DOHH2 (cell line): ENCODE data around the gene FTCDNL1.

Experiments
- H3F3A ChIP-seq: fragments of 200-600 bp; sonication (generic), shearing (Covaris generic); 2 replicates; pipeline ENCODE4 v1.6.0; 2016; ENCODE audit warnings: antibody characterized with exemption, mild to moderate bottlenecking; ENCODE audit not compliant: control insufficient read depth, insufficient read depth
- H3K27ac ChIP-seq: fragments of 200-600 bp; sonication (generic); 2 replicates; pipeline ENCODE4 v1.5.1; 2014; ENCODE audit warnings: low read depth, mild to moderate bottlenecking, low read length, moderate library complexity
- H3K27me3 ChIP-seq: fragments of 200-600 bp; sonication (generic); 2 replicates; pipeline ENCODE4 v1.6.1; 2014; ENCODE audit warnings: mild to moderate bottlenecking, low read length, mixed read lengths; ENCODE audit not compliant: control insufficient read depth
- H3K36me3 ChIP-seq: fragments of 200-600 bp; sonication (generic); 2 replicates; pipeline ENCODE4 v1.6.1; 2014; ENCODE audit warnings: mild to moderate bottlenecking, low read length, moderate library complexity, mixed read lengths; ENCODE audit not compliant: control insufficient read depth
- H3K4me1 ChIP-seq: fragments of 200-600 bp; sonication (generic); 2 replicates; pipeline ENCODE4 v1.6.1; 2014; ENCODE audit warnings: mild to moderate bottlenecking, low read length, mixed read lengths; ENCODE audit not compliant: control insufficient read depth
- H3K4me2 ChIP-seq: fragments of 200-600 bp; sonication (generic); 2 replicates; pipeline ENCODE4 v1.6.0; 2014; ENCODE audit warnings: mild to moderate bottlenecking, low read length, moderate library complexity
- H3K4me3 ChIP-seq: fragments of 200-600 bp; sonication (generic); 2 replicates; pipeline ENCODE4 v1.5.1; 2014; ENCODE audit warnings: mild to moderate bottlenecking, low read length, mixed read lengths
- H3K79me2 ChIP-seq: fragments of 200-600 bp; sonication (generic); 2 replicates; pipeline ENCODE4 v1.6.1; 2014; ENCODE audit warnings: mild to moderate bottlenecking, low read length, mixed read lengths; ENCODE audit not compliant: control insufficient read depth
- H3K9me2 ChIP-seq: fragments of 200-600 bp; sonication (generic); replicated peaks from 2 replicates; pipeline ENCODE4 v1.6.1; 2014; ENCODE audit warnings: mild to moderate bottlenecking, low read length, mixed read lengths; ENCODE audit not compliant: control insufficient read depth
- H3K9me3 ChIP-seq: fragments of 200-600 bp; sonication (generic); 2 replicates; pipeline ENCODE4 v1.6.1; 2014; ENCODE audit warnings: antibody characterized with exemption, low read length, mixed read lengths; ENCODE audit not compliant: control insufficient read depth, insufficient read depth
- H4K20me1 ChIP-seq: fragments of 200-600 bp; sonication (generic); 2 replicates; pipeline ENCODE4 v1.6.0; 2014; ENCODE audit warnings: low read depth, mild to moderate bottlenecking, antibody characterized with exemption, low read length, moderate library complexity; ENCODE audit not compliant: control insufficient read depth, insufficient read depth
- EZH2phosphoT487 ChIP-seq: fragments of 200-600 bp; sonication (generic); IDR thresholded peaks from 2 replicates; pipeline ENCODE4 v1.6.1; 2017; ENCODE audit warnings: borderline replicate concordance, mild to moderate bottlenecking, antibody characterized with exemption, low read length, moderate library complexity, mixed read lengths
- TF ChIP-seq, protein P1 (sequence below): fragments of 200-600 bp; sonication (generic); IDR thresholded peaks from one replicate; pipeline ENCODE4 v1.5.1; 2014; ENCODE audit warnings: antibody characterized with exemption, mild to moderate bottlenecking, low read depth, low read length; ENCODE audit not compliant: poor library complexity, severe bottlenecking

FTCDNL1 gene

DNA sequence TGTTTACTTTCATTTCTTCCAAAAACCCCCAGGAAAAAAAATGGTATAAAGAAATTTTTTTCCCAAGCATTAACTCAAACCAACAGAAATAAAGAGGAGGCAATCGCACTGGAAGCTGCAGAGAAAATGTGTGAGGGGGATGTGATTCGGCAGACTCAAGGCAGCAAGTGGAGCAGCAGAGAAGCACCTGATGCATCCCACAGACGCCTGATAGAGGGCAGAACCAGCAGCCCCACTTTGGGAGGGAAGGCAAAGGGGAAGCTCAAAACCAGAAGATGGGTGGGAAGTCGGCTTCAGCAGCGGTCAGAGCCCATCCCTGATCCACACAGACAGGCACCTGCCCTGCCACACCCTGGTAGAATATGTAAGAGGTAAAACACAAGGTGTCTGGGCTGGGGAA, 12.6 kb downstream of the FTCDNL1 start:
- Histone ChIP-seq H3K27me3 (no peaks in the 10 kb centered on the region), H3K9me3 (no peaks in the 10 kb centered on the region), H3K36me3 (no peaks in the 10 kb centered on the region), H3K79me2 (no peaks in the 10 kb centered on the region), H3K4me1 (no peaks in the 10 kb centered on the region), H4K20me1 (no peaks in the 10 kb centered on the region), H3K27ac (no peak overlapping the region), H3K4me3 (no peak overlapping the region), H3K9me2 (no peaks in the 10 kb centered on the region), H3F3A (no peaks in the 10 kb centered on the region), H3K4me2 (no peak overlapping the region)
- TF ChIP-seq, protein P1, sequence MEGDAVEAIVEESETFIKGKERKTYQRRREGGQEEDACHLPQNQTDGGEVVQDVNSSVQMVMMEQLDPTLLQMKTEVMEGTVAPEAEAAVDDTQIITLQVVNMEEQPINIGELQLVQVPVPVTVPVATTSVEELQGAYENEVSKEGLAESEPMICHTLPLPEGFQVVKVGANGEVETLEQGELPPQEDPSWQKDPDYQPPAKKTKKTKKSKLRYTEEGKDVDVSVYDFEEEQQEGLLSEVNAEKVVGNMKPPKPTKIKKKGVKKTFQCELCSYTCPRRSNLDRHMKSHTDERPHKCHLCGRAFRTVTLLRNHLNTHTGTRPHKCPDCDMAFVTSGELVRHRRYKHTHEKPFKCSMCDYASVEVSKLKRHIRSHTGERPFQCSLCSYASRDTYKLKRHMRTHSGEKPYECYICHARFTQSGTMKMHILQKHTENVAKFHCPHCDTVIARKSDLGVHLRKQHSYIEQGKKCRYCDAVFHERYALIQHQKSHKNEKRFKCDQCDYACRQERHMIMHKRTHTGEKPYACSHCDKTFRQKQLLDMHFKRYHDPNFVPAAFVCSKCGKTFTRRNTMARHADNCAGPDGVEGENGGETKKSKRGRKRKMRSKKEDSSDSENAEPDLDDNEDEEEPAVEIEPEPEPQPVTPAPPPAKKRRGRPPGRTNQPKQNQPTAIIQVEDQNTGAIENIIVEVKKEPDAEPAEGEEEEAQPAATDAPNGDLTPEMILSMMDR = no peak
- no peak for TF ChIP-seq EZH2phosphoT487

DNA sequence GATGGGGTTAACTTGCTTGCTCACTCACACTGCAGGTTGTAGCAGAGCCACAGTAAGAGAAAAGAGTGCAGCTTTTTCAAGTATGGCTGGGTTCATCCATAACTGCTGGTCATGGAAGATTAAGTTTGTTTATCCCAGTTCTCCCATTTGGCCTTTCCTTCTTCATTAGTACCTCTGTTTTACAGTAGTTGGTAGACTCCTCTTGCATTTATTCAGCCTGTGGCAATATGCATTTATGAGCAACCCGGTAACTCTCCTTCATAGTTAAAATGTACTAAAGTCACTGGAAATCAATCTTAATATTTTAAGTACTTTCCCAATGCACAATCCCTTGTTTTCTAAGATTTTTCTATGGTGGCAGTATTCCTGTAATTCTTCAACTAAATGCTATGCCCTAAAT, 14.0 kb downstream of the FTCDNL1 start:
- TF ChIP-seq EZH2phosphoT487 = no peak
- TF ChIP-seq, protein P1 = no peak

DNA sequence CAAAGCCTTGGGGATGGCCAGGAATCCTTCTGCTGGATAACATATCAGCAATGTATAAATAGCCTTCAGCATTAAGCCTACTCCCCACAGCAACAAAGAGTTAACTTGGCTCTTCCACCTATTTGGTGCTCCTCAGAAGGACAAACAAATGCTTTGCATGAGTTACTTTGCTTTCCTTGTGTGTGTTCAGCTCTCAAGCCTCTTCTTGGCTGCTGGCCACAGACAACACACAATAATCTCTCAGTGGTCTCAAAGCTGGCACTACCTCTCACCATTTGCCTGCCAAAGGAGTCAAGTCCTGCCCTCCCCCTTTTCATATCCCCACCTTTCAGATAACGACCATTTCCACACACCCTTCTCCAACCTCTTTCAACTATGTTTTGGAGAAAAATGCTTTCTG, 17.5 kb downstream of the FTCDNL1 start:
- H3K36me3 ChIP-seq = no peaks in the 10 kb centered on the region
- TF ChIP-seq EZH2phosphoT487 = no peak
- TF ChIP-seq, protein P1 = no peak
- no peaks in the 10 kb centered on the region for H3K79me2 ChIP-seq
- H3K9me2 ChIP-seq = no peaks in the 10 kb centered on the region
- no peak overlapping the region for H3K27ac ChIP-seq
- no peaks in the 10 kb centered on the region for H3K27me3 ChIP-seq
- no peaks in the 10 kb centered on the region for H3K4me1 ChIP-seq
- H3K9me3 ChIP-seq = no peaks in the 10 kb centered on the region
- H4K20me1 ChIP-seq = no peaks in the 10 kb centered on the region
- no peaks in the 10 kb centered on the region for H3F3A ChIP-seq
- no peak overlapping the region for H3K4me2 ChIP-seq
- no peak overlapping the region for H3K4me3 ChIP-seq

More for the DNA sequence above, 14.0 kb downstream of the FTCDNL1 start:
- Histone ChIP-seq H3K9me2 (no peaks in the 10 kb centered on the region), H3K79me2 (no peaks in the 10 kb centered on the region), H3K36me3 (no peaks in the 10 kb centered on the region), H3K4me2 (no peak overlapping the region), H3K27me3 (no peaks in the 10 kb centered on the region), H3F3A (no peaks in the 10 kb centered on the region), H3K9me3 (no peaks in the 10 kb centered on the region), H4K20me1 (no peaks in the 10 kb centered on the region), H3K4me3 (no peak overlapping the region), H3K27ac (no peak overlapping the region), H3K4me1 (no peaks in the 10 kb centered on the region)

DNA sequence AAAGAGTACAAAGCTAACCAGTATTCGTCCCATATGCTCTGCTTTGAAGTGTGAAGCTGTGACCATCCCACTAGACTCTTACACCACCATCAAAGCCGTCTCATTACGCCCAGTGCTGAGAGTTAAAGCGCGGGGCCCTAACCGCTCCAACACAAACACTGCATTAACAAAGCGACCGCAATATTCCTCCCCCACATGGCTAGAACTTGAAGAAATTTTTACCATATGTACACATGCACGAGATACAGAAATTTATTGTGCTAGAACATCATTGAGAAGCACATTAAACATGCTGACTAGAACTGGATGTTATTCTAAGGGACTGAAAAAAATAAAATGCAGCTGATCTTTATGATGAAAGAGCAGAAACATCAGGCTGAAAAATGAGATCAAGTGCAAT, 20.5 kb downstream of the FTCDNL1 start:
- Histone ChIP-seq H3K4me1 (no peaks in the 10 kb centered on the region), H3K27me3 (no peaks in the 10 kb centered on the region), H3K36me3 (no peaks in the 10 kb centered on the region), H3K27ac (no peak overlapping the region), H3K4me2 (no peak overlapping the region), H4K20me1 (no peaks in the 10 kb centered on the region), H3K4me3 (no peak overlapping the region), H3K79me2 (no peaks in the 10 kb centered on the region), H3K9me2 (no peaks in the 10 kb centered on the region), H3F3A (no peaks in the 10 kb centered on the region), H3K9me3 (no peaks in the 10 kb centered on the region)
- TF ChIP-seq EZH2phosphoT487 = no peak
- TF ChIP-seq, protein P1 = no peak
